HCT116 (cell line): ENCODE measurements around the gene EPB41L5.

ENCODE experiments used
- CTCF ChIP-seq, 3 experiments: fragments of 200-600 bp in 1 of 3; sonication (generic) in 1 of 3; IDR thresholded peaks in 2 of 3; conservative IDR thresholded peaks in 1 of 3; 2 replicates each; pipeline ENCODE4 v1.5.1; 2012 to 2017; ENCODE audit warnings: low read depth in 2 of 3, low read length in 2 of 3, antibody characterized with exemption in 1 of 3, borderline replicate concordance in 1 of 3, control low read depth in 1 of 3, mild to moderate bottlenecking in 1 of 3, mixed read lengths in 1 of 3, mixed run types in 1 of 3, moderate library complexity in 1 of 3; ENCODE audit not compliant: insufficient read depth in 1 of 3
- ELF1 ChIP-seq: IDR thresholded peaks from 2 replicates; pipeline ENCODE4 v1.6.1; 2012; ENCODE audit warnings: low read depth, borderline replicate concordance
- EZH2 ChIP-seq: fragments of 200-600 bp; sonication (generic); IDR thresholded peaks from 2 replicates; pipeline ENCODE4 v1.6.1; 2017; ENCODE audit warnings: antibody characterized with exemption, mixed run types
- FOSL1 ChIP-seq: IDR thresholded peaks from 2 replicates; pipeline ENCODE4 v1.6.1; 2012; ENCODE audit warnings: low read depth
- YY1 ChIP-seq: IDR thresholded peaks from 2 replicates; pipeline ENCODE4 v1.6.1; 2011; ENCODE audit warnings: low read length, low read depth, moderate library complexity, mild to moderate bottlenecking; ENCODE audit not compliant: insufficient replicate concordance; ENCODE audit errors: extremely low read depth
- ZNF274 ChIP-seq: fragments of 200-500 bp; sonication (Bioruptor generic); IDR thresholded peaks from 2 replicates; pipeline ENCODE4 v1.6.1; 2014; ENCODE audit warnings: mild to moderate bottlenecking, low read depth, low read length, inconsistent platforms
- TF ChIP-seq, protein P1 (sequence below): IDR thresholded peaks from 2 replicates; pipeline ENCODE4 v1.6.1; 2011; ENCODE audit warnings: mild to moderate bottlenecking, low read length, moderate library complexity; ENCODE audit not compliant: insufficient replicate concordance; ENCODE audit errors: extremely low read depth
- TF ChIP-seq, protein P2 (sequence below): IDR thresholded peaks from 2 replicates; pipeline ENCODE4 v1.6.1; 2012
- TF ChIP-seq, protein P3 (sequence below): IDR thresholded peaks from 2 replicates; pipeline ENCODE4 v1.6.1; 2012; ENCODE audit warnings: low read depth

DNA sequence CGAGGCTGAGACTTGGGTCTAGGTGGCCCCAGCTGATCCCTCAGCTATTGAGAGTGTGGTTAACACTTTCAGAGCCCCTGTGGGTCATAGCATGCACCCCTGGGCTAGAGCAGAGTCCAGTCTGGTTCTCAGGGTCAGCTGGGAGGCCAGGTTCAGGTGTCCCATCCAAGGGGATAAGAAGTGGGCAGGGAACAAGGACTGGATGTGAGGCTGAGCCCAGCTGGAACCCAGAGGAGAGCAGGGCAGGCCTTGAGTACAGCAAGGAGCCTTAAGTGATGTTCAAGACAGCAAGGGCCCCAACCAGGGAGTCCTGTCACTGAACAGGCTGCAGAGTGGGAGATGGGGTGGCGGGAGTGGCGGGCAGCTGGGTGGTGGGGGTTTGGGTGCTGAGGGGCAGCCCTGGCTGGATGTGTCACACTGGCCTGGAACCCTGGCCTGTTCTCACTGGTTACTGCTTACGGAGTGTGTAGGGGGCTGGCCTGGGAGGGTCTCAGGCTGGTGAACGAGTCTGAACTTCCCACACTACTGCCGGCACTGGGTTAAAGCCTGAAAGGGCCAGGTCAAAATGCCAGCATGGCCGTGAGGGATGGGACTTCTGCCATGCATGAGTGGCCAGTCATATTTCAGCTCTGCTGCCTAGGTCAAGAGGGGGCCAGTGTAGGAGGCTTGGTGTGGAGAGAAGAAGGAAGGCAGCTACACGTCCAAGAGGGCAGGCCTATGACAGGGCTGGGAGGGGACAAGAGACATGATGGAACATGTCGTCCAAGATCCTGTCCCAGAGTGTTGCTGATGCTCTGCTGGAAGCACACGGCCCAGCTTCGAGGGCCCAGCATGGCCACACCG is 196.8 kb downstream of the EPB41L5 start:
- TF ChIP-seq CTCF (IDR thresholded peaks at IDR 0.05 in 2 of 3, conservative IDR thresholded peaks at IDR 0.05 in 1 of 3; ENCODE audit: borderline replicate concordance in 1 of 3, insufficient read depth in 1 of 3, low read depth in 2 of 3, low read length in 2 of 3) (no peak), ZNF274 (no peak), YY1 (no peak), EZH2 (no peak), ELF1 (no peak), FOSL1 (no peak)
- TF ChIP-seq, protein P1, sequence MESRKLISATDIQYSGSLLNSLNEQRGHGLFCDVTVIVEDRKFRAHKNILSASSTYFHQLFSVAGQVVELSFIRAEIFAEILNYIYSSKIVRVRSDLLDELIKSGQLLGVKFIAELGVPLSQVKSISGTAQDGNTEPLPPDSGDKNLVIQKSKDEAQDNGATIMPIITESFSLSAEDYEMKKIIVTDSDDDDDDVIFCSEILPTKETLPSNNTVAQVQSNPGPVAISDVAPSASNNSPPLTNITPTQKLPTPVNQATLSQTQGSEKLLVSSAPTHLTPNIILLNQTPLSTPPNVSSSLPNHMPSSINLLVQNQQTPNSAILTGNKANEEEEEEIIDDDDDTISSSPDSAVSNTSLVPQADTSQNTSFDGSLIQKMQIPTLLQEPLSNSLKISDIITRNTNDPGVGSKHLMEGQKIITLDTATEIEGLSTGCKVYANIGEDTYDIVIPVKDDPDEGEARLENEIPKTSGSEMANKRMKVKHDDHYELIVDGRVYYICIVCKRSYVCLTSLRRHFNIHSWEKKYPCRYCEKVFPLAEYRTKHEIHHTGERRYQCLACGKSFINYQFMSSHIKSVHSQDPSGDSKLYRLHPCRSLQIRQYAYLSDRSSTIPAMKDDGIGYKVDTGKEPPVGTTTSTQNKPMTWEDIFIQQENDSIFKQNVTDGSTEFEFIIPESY: no peak
- TF ChIP-seq, protein P2, sequence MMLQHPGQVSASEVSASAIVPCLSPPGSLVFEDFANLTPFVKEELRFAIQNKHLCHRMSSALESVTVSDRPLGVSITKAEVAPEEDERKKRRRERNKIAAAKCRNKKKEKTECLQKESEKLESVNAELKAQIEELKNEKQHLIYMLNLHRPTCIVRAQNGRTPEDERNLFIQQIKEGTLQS: no peak
- TF ChIP-seq, protein P3, sequence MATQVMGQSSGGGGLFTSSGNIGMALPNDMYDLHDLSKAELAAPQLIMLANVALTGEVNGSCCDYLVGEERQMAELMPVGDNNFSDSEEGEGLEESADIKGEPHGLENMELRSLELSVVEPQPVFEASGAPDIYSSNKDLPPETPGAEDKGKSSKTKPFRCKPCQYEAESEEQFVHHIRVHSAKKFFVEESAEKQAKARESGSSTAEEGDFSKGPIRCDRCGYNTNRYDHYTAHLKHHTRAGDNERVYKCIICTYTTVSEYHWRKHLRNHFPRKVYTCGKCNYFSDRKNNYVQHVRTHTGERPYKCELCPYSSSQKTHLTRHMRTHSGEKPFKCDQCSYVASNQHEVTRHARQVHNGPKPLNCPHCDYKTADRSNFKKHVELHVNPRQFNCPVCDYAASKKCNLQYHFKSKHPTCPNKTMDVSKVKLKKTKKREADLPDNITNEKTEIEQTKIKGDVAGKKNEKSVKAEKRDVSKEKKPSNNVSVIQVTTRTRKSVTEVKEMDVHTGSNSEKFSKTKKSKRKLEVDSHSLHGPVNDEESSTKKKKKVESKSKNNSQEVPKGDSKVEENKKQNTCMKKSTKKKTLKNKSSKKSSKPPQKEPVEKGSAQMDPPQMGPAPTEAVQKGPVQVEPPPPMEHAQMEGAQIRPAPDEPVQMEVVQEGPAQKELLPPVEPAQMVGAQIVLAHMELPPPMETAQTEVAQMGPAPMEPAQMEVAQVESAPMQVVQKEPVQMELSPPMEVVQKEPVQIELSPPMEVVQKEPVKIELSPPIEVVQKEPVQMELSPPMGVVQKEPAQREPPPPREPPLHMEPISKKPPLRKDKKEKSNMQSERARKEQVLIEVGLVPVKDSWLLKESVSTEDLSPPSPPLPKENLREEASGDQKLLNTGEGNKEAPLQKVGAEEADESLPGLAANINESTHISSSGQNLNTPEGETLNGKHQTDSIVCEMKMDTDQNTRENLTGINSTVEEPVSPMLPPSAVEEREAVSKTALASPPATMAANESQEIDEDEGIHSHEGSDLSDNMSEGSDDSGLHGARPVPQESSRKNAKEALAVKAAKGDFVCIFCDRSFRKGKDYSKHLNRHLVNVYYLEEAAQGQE: no peak
